Activated T-cell treated with anti-CD3 and anti-CD28 coated beads for 24 hours (primary cell): Measurements from ENCODE around the gene EXOC3.
"Not testable (repeated sequence)": the region's sequence is repeated elsewhere in the genome, so short reads cannot be mapped to it uniquely, and the experiment has no call there.

Source experiments
- DNase-seq: peaks from one replicate; pipeline ENCODE4 v3.0.0-alpha.2; 2020; ENCODE audit warnings: low read depth

The EXOC3 gene

DNA sequence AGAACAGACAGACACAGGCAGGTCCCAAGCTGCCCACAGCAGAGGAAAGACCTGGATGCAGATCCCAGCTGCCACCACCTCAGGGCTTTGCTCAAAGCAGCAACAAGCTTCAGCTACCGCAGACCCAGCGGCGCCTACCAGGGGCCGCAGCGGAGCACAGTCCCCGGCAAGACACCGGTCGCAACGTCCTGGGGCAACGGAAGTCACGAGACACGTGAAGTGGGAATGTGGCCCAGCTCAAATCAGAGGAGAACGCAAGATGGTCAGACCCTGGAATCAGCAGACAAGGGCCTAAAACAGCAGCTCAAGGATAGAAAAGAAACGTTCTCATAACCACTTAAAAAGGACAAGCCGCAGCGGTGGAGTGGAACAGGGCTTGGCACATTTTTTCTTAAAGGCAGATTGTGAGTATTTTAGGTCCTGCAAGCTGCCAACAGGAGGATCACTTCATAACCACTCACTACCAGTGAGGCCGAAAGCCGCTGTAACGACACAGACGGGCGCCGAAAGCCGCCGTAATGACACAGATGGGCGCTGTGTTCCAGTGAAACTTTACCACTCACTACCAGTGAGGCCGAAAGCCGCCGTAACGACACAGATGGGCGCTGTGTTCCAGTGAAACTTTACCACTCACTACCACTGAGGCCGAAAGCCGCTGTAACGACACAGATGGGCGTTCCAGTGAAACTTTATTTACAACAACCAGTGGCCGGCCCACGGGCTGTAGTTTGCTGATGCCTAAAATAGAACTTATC lies 59.5 kb downstream of the EXOC3 start:
- DNase-seq: no peak

- DNase-seq: no peak
Observed at GRCh38 chr5:504326-505154, 61.6 kb downstream of the EXOC3 start.

GRCh38 chr5:505951-506525 lies 63.1 kb downstream of the EXOC3 start:
- DNase-seq: no peak

GRCh38 chr5:507986-508575 lies 65.1 kb downstream of the EXOC3 start:
- not testable (repeated sequence) for DNase-seq

DNA sequence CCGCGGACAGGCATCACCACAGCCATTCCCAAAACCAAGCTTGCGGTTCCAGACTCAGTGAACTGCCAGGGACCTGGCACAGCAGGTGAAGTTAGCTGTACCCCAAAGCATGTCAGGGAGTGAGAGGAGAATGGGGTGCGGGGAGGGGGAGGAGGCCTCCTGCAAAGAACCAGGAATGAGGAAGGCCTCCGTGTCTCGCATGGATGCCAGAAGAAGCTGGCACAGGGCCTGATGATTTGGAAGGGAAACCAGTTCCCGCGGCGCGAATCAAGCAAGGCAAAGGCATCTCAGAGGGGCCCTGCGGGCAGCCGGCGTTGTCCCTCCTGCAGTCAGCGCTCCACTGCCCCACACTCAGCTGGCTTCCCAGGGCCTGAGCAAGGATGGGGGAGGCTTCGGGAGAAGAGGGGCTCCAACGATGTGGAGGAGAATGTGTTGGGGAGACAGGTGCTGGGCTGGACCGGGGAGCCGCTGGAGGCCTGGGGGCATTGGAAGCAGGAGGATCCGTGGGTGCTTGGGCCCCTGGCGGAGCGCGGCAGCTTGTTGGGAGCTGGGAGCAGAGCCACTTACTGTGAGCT lies 66.7 kb downstream of the EXOC3 start:
- no peak for DNase-seq

- DNase-seq: no peak
Observed at GRCh38 chr5:510521-510920, 67.5 kb downstream of the EXOC3 start.

DNA sequence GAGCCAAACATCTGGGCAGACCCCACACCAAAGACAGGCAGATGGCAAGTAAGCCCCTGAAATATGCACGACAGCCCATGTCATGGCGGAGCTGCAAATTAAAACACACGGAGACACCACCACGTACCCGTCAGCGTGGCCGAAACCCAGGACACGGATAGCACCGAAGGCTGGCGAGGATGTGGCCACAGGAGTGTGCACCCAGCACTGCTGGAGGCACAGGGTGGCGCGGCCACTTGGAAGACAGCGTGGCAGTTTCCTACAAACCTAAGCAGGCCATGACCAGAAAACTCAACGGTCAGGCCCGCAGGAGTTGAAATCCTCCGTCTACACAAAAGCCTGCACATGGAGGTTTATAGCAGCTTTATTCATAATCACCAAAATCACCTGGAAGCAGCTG lies 68.5 kb downstream of the EXOC3 start:
- DNase-seq: no peak

- DNase-seq: no peak
Observed at GRCh38 chr5:513216-514100, 70.5 kb downstream of the EXOC3 start.

DNA sequence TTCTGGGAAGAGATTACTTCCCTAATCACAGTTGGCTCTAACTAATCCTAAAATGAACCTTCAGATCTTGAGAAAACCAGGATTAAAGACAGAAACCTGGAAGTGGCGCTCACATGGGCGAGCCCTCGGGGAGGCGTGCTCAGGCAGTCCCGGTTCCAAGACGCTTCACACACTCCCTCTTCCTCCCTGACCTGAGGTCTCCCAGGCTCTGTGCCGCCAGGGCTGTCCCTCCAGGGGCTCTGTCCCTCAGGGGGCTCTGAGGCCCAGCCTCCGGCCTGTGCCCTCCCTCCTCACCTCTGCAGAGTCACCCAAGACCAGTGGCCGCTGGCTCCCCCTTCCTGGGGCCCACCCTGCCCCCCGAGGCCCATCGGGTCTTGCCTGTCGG lies 71.1 kb downstream of the EXOC3 start:
- DNase-seq: no peak

GRCh38 chr5:514673-515072 lies 71.7 kb downstream of the EXOC3 start:
- DNase-seq: no peak

- DNase-seq: no peak
Observed at GRCh38 chr5:515273-515836, 72.4 kb downstream of the EXOC3 start.

GRCh38 chr5:516338-516925 lies 73.5 kb downstream of the EXOC3 start:
- no peak for DNase-seq
